K562 (cell line): ENCODE results near the gene DNAJB12. TPM values are rescaled to one million over a fixed set of nuclear protein-coding genes. Genes with fewer than 3 reads are reported as not detected.

Source experiments
- BDP1 ChIP-seq: IDR thresholded peaks from 3 replicates; pipeline ENCODE4 v1.6.1; 2011; ENCODE audit not compliant: insufficient read length, insufficient read depth
- CBX2 ChIP-seq: fragments of 200-600 bp; sonication (generic); IDR thresholded peaks from one replicate; pipeline ENCODE4 v1.6.1; 2012; ENCODE audit warnings: mild to moderate bottlenecking, low read length, inconsistent platforms; ENCODE audit not compliant: insufficient read depth, poor library complexity, severe bottlenecking
- ELF2 ChIP-seq: fragments of 250-450 bp; sonication (Bioruptor Pico); IDR thresholded peaks from 2 replicates; pipeline ENCODE4 v1.5.0; 2021; ENCODE audit warnings: mild to moderate bottlenecking
- FIP1L1 ChIP-seq: fragments of 200-400 bp; formaldehyde crosslinking; IDR thresholded peaks from 2 replicates; pipeline ENCODE4 v1.6.1; 2018; ENCODE audit warnings: mild to moderate bottlenecking, low read depth, low read length; ENCODE audit not compliant: poor library complexity, severe bottlenecking
- FOXA3 ChIP-seq, 2 experiments: fragments of 450-650 bp in 1 of 2; sonication (generic) in 1 of 2; formaldehyde crosslinking; IDR thresholded peaks in 1 of 2; conservative IDR thresholded peaks in 1 of 2; 2 replicates each; pipeline versions ENCODE4 v1.4.0 to v1.8.0; 2020 to 2022; ENCODE audit warnings: mild to moderate bottlenecking in 2 of 2, missing genetic modification reagents in 1 of 2
- SNIP1 ChIP-seq: fragments of 450-650 bp; IDR thresholded peaks from 2 replicates; pipeline ENCODE4 v1.7.1; 2017; ENCODE audit warnings: low read depth, mild to moderate bottlenecking
- SRSF1 ChIP-seq: fragments of 200-400 bp; formaldehyde crosslinking; IDR thresholded peaks from 2 replicates; pipeline ENCODE4 v1.6.1; 2017; ENCODE audit warnings: mild to moderate bottlenecking, low read depth, low read length, moderate library complexity
- TCF7L2 ChIP-seq: fragments of 150-350 bp; IDR thresholded peaks from 2 replicates; pipeline ENCODE4 v1.6.1; 2016; ENCODE audit warnings: low read depth, mild to moderate bottlenecking, low read length, moderate library complexity
- TSC22D4 ChIP-seq: fragments of 450-650 bp; IDR thresholded peaks from 2 replicates; pipeline ENCODE4 v1.6.1; 2016; ENCODE audit warnings: missing genetic modification characterization, missing biosample characterization, control low read depth
- ZBED1 ChIP-seq: IDR thresholded peaks from 2 replicates; pipeline ENCODE4 v1.6.1; 2014
- ZNF3 ChIP-seq: fragments of 250-450 bp; sonication (Bioruptor Pico); IDR thresholded peaks from 2 replicates; pipeline ENCODE4 v1.5.0; 2021; ENCODE audit warnings: mild to moderate bottlenecking, moderate library complexity
- ZNF696 ChIP-seq: fragments of 250-450 bp; sonication (Bioruptor Pico); conservative IDR thresholded peaks from 2 replicates; pipeline ENCODE4 v1.4.0; 2020; ENCODE audit warnings: mild to moderate bottlenecking, moderate library complexity
- polyA plus RNA-seq, 8 experiments: library from polyadenylated mRNA; depleted of rRNA in 4 of 8; stranded (reverse) in 5 of 8; unstranded in 3 of 8; fragments of >200 nt; fragmentation: Nextera tagmentation in 2 of 8; fragmentation: Illumina TruSeq in 1 of 8; extraction: Ambion mirVana in 2 of 8; extraction: Trizol in 1 of 8; gene quantifications; 2 replicates each; pipeline versions ENCODE4 v1.2.1 to v1.2.3, GENCODE V29; 2011 to 2014; ENCODE audit warnings: inconsistent platforms in 1 of 8, missing spikeins in 1 of 8
- total RNA-seq, 7 experiments: library from RNA; depleted of rRNA in 6 of 7; stranded (reverse); fragments of >200 nt in 6 of 7; fragmentation: Illumina TruSeq in 2 of 7; extraction: Trizol in 2 of 7; gene quantifications; 2 replicates each; pipeline versions ENCODE4 v1.2.1 to v1.2.3, GENCODE V29; 2011 to 2021; ENCODE audit warnings: low replicate concordance in 1 of 7
- TF ChIP-seq, protein P1 (sequence below): fragments of 250-450 bp; sonication (Bioruptor Pico); IDR thresholded peaks from 2 replicates; pipeline ENCODE4 v1.5.0; 2021
- TF ChIP-seq, protein P2 (sequence below): sonication (generic); formaldehyde crosslinking; IDR thresholded peaks from 2 replicates; pipeline ENCODE4 v1.8.0; 2023; ENCODE audit warnings: mild to moderate bottlenecking, missing genetic modification reagents
- TF ChIP-seq, protein P3 (sequence below): fragments of 450-650 bp; IDR thresholded peaks from one replicate; pipeline ENCODE4 v1.6.1; 2018; ENCODE audit warnings: mild to moderate bottlenecking, moderate library complexity; ENCODE audit not compliant: partially characterized antibody
- TF ChIP-seq, protein P4 (sequence below): sonication (generic); formaldehyde crosslinking; IDR thresholded peaks from 2 replicates; pipeline ENCODE4 v1.8.0; 2022; ENCODE audit warnings: missing genetic modification reagents, mild to moderate bottlenecking, borderline replicate concordance
- TF ChIP-seq, protein P5 (sequence below): fragments of 450-650 bp; IDR thresholded peaks from 2 replicates; pipeline ENCODE4 v1.6.1; 2016; ENCODE audit warnings: mild to moderate bottlenecking

The DNAJB12 gene
- total and polyA plus RNA-seq, 9 of the 15 experiments (the other 6 are each of a cell fraction or from before 2014, with no cell fraction given), result 3.5 to 31.5 (median 20.3) TPM

DNA sequence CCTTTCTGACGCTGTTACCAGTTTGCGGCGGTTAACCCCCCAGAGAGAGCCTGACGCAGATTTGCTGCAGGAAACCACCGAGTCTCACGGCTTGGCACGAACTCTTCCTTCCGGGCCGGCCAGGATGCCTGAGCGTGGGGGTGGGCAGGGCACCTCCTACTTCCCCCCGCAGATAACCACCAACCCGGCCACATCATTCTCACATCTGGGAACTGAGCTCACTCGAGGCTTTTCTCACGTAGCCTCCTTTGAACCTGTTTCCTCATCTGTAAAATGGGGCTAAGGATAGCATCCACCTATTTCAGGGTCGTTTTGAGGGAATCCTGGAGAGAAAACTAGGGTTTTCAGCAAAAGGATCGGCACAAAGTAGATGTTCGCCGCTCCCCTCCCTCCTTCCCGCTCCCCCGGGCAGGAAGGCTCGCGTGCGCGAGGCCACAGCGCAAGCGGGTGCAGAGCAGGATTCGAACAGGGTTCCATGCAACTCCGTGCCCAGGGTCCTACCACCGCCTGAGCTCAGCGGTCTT, 57.4 kb downstream of the DNAJB12 start (continued):
- TF ChIP-seq, protein P1, sequence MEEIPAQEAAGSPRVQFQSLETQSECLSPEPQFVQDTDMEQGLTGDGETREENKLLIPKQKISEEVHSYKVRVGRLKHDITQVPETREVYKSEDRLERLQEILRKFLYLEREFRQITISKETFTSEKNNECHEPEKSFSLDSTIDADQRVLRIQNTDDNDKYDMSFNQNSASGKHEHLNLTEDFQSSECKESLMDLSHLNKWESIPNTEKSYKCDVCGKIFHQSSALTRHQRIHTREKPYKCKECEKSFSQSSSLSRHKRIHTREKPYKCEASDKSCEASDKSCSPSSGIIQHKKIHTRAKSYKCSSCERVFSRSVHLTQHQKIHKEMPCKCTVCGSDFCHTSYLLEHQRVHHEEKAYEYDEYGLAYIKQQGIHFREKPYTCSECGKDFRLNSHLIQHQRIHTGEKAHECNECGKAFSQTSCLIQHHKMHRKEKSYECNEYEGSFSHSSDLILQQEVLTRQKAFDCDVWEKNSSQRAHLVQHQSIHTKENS (CRISPR knock-in tag), result no peak
- TF ChIP-seq CBX2 (no peak), SNIP1 (no peak), ZBED1 (no peak), FOXA3 (CRISPR knock-in tag; conservative IDR thresholded peaks at IDR 0.05 in 1 of 2, IDR thresholded peaks at IDR 0.05 in 1 of 2) (no peak), BDP1 (no peak), ZNF696 (CRISPR knock-in tag) (no peak), SRSF1 (no peak), TCF7L2 (no peak), ELF2 (0 out of 2 replicates have a peak, but pooled peaks have one; percentile 35), TSC22D4 (tag) (no peak), ZNF3 (CRISPR knock-in tag) (no peak), FIP1L1 (no peak)
- TF ChIP-seq, protein P2, sequence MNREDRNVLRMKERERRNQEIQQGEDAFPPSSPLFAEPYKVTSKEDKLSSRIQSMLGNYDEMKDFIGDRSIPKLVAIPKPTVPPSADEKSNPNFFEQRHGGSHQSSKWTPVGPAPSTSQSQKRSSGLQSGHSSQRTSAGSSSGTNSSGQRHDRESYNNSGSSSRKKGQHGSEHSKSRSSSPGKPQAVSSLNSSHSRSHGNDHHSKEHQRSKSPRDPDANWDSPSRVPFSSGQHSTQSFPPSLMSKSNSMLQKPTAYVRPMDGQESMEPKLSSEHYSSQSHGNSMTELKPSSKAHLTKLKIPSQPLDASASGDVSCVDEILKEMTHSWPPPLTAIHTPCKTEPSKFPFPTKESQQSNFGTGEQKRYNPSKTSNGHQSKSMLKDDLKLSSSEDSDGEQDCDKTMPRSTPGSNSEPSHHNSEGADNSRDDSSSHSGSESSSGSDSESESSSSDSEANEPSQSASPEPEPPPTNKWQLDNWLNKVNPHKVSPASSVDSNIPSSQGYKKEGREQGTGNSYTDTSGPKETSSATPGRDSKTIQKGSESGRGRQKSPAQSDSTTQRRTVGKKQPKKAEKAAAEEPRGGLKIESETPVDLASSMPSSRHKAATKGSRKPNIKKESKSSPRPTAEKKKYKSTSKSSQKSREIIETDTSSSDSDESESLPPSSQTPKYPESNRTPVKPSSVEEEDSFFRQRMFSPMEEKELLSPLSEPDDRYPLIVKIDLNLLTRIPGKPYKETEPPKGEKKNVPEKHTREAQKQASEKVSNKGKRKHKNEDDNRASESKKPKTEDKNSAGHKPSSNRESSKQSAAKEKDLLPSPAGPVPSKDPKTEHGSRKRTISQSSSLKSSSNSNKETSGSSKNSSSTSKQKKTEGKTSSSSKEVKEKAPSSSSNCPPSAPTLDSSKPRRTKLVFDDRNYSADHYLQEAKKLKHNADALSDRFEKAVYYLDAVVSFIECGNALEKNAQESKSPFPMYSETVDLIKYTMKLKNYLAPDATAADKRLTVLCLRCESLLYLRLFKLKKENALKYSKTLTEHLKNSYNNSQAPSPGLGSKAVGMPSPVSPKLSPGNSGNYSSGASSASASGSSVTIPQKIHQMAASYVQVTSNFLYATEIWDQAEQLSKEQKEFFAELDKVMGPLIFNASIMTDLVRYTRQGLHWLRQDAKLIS (CRISPR knock-in tag), result peak; percentile 94
- TF ChIP-seq, protein P3, sequence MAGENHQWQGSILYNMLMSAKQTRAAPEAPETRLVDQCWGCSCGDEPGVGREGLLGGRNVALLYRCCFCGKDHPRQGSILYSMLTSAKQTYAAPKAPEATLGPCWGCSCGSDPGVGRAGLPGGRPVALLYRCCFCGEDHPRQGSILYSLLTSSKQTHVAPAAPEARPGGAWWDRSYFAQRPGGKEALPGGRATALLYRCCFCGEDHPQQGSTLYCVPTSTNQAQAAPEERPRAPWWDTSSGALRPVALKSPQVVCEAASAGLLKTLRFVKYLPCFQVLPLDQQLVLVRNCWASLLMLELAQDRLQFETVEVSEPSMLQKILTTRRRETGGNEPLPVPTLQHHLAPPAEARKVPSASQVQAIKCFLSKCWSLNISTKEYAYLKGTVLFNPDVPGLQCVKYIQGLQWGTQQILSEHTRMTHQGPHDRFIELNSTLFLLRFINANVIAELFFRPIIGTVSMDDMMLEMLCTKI, result no peak
- TF ChIP-seq, protein P4, sequence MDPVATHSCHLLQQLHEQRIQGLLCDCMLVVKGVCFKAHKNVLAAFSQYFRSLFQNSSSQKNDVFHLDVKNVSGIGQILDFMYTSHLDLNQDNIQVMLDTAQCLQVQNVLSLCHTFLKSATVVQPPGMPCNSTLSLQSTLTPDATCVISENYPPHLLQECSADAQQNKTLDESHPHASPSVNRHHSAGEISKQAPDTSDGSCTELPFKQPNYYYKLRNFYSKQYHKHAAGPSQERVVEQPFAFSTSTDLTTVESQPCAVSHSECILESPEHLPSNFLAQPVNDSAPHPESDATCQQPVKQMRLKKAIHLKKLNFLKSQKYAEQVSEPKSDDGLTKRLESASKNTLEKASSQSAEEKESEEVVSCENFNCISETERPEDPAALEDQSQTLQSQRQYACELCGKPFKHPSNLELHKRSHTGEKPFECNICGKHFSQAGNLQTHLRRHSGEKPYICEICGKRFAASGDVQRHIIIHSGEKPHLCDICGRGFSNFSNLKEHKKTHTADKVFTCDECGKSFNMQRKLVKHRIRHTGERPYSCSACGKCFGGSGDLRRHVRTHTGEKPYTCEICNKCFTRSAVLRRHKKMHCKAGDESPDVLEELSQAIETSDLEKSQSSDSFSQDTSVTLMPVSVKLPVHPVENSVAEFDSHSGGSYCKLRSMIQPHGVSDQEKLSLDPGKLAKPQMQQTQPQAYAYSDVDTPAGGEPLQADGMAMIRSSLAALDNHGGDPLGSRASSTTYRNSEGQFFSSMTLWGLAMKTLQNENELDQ (CRISPR knock-in tag), result no peak
- TF ChIP-seq, protein P5, sequence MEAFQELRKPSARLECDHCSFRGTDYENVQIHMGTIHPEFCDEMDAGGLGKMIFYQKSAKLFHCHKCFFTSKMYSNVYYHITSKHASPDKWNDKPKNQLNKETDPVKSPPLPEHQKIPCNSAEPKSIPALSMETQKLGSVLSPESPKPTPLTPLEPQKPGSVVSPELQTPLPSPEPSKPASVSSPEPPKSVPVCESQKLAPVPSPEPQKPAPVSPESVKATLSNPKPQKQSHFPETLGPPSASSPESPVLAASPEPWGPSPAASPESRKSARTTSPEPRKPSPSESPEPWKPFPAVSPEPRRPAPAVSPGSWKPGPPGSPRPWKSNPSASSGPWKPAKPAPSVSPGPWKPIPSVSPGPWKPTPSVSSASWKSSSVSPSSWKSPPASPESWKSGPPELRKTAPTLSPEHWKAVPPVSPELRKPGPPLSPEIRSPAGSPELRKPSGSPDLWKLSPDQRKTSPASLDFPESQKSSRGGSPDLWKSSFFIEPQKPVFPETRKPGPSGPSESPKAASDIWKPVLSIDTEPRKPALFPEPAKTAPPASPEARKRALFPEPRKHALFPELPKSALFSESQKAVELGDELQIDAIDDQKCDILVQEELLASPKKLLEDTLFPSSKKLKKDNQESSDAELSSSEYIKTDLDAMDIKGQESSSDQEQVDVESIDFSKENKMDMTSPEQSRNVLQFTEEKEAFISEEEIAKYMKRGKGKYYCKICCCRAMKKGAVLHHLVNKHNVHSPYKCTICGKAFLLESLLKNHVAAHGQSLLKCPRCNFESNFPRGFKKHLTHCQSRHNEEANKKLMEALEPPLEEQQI, result no peak
